Measurements from ENCODE around the gene PUS10. TPM values are rescaled to one million over a fixed set of nuclear protein-coding genes. Genes with fewer than 3 reads are reported as not detected.
"Not testable (repeated sequence)": the region's sequence is repeated elsewhere in the genome, so short reads cannot be mapped to it uniquely, and the experiment has no call there.

PUS10 gene
- total RNA-seq, 1 experiment from 2014 or later, result 5.6 TPM

DNA sequence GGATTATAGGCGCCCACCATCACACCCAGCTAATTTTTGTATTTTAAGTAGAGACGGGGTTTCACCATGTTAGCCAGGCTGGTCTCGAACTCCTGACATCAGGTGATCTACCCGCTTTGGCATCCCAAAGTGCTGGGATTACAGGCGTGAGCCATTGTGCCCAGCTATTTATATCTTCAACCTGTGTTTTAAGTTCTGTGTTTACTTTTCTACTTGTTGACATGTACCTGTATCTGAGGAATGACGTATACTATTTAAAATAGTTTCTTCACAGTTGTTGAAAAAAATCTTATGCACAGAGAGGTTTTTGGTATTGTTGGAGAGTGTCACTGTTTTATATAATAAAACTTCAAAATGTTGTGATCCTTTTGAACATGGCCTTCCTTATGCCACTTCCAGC lies 116.8 kb downstream of the PUS10 start:
- H3K9me3 ChIP-seq (ENCODE audit: control insufficient read depth in 1 of 2, insufficient read depth in 1 of 2, low read depth in 1 of 2, low read length in 2 of 2); RAD21 ChIA-PET (ENCODE audit: low non-redundant PET in 1 of 2, low total read pairs in 2 of 2, uncharacterized antibody in 2 of 2, unreplicated experiment in 2 of 2); H3K9me2 ChIP-seq (ENCODE audit: insufficient read depth); H3K9ac ChIP-seq (ENCODE audit: low read length); H3K36me3 ChIP-seq (ENCODE audit: control insufficient read depth in 1 of 2, insufficient read depth in 2 of 2, low read length in 2 of 2); H2AFZ ChIP-seq (ENCODE audit: low read depth, low read length, poor library complexity, severe bottlenecking); DNase-seq (ENCODE audit: low read depth, low spot score); BruUV-seq (replicated peaks); H3K4me1 ChIP-seq (ENCODE audit: control insufficient read depth in 1 of 2, insufficient read depth in 2 of 2, low read length in 2 of 2); CTCF ChIA-PET; intact Hi-C loops (cut with micrococcal nuclease); ATAC-seq; H3K4me2 ChIP-seq (ENCODE audit: low read length); H3K79me2 ChIP-seq (ENCODE audit: insufficient read depth, low read length); POLR2A ChIA-PET; H3K27ac ChIP-seq (ENCODE audit: low read depth, low read length); H3K4me3 ChIP-seq (replicated peaks in 1 of 2; ENCODE audit: low read depth in 1 of 2, low read length in 2 of 2); H3K27me3 ChIP-seq (ENCODE audit: insufficient read depth, low read length); H4K20me1 ChIP-seq (ENCODE audit: insufficient read depth): not testable (repeated sequence)

DNA sequence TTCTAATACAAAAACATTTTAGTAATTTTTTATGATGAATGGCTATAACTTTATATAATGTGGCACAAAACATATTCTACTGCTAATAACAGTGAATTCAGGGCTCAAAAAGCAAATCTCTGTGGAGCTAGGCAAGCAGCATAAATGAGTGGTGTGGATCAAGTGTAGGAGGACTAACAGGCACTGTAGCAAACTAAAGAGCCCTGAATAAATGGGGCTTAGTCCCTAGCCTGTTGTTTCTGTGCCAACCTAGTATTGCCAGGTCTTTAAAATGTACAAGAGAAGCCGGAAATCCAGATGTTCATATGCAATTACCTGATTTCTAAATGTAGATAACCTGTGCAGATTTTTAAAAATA lies 118.2 kb downstream of the PUS10 start:
- ATAC-seq (no peak), DNase-seq (ENCODE audit: low read depth, low spot score) (no peak)
- Histone ChIP-seq H3K27ac (ENCODE audit: low read depth, low read length) (no peak overlapping the region), H3K27me3 (ENCODE audit: insufficient read depth, low read length) (no peaks in the 10 kb centered on the region), H3K4me2 (ENCODE audit: low read length) (no peak overlapping the region), H4K20me1 (ENCODE audit: insufficient read depth) (no peaks in the 10 kb centered on the region), H3K9me3 (ENCODE audit: control insufficient read depth in 1 of 2, insufficient read depth in 1 of 2, low read depth in 1 of 2, low read length in 2 of 2) (no peaks in the 10 kb centered on the region), H3K4me3 (replicated peaks in 1 of 2; ENCODE audit: low read depth in 1 of 2, low read length in 2 of 2) (no peak overlapping the region), H3K9ac (ENCODE audit: low read length) (no peak overlapping the region), H2AFZ (ENCODE audit: low read depth, low read length, poor library complexity, severe bottlenecking) (no peak overlapping the region), H3K9me2 (ENCODE audit: insufficient read depth) (no peaks in the 10 kb centered on the region), H3K4me1 (ENCODE audit: control insufficient read depth in 1 of 2, insufficient read depth in 2 of 2, low read length in 2 of 2) (no peaks in the 10 kb centered on the region), H3K79me2 (ENCODE audit: insufficient read depth, low read length) (no peaks in the 10 kb centered on the region), H3K36me3 (ENCODE audit: control insufficient read depth in 1 of 2, insufficient read depth in 2 of 2, low read length in 2 of 2) (0 out of 4 replicates have a peak, but pooled peaks cover 0 to 2% of the 10 kb centered on the region in 2 experiments)
- intact Hi-C loops (cut with micrococcal nuclease), result no loop called here
- no TSS peak for BruUV-seq (replicated peaks)
- RAD21 ChIA-PET (ENCODE audit: low non-redundant PET in 1 of 2, low total read pairs in 2 of 2, uncharacterized antibody in 2 of 2, unreplicated experiment in 2 of 2), result no interaction called here
- POLR2A ChIA-PET, result interaction anchor here (0.5 kb wide), 1 partner anchor 58 kb away, joined by 3 read pairs; no protein-coding TSS in a partner anchor
- CTCF ChIA-PET, result no interaction called here
- TF ChIP-seq EZH2phosphoT487 (IDR thresholded peaks at IDR 0.05; ENCODE audit: borderline replicate concordance) (no peak), FOSL1 (IDR thresholded peaks at IDR 0.05; ENCODE audit: low read depth) (no peak), EZH2 (IDR thresholded peaks at IDR 0.05) (no peak), EGR1 (IDR thresholded peaks at IDR 0.05; ENCODE audit: low read depth) (no peak), CEBPB (IDR thresholded peaks at IDR 0.05; ENCODE audit: low read depth) (no peak)
- TF ChIP-seq, protein P1, sequence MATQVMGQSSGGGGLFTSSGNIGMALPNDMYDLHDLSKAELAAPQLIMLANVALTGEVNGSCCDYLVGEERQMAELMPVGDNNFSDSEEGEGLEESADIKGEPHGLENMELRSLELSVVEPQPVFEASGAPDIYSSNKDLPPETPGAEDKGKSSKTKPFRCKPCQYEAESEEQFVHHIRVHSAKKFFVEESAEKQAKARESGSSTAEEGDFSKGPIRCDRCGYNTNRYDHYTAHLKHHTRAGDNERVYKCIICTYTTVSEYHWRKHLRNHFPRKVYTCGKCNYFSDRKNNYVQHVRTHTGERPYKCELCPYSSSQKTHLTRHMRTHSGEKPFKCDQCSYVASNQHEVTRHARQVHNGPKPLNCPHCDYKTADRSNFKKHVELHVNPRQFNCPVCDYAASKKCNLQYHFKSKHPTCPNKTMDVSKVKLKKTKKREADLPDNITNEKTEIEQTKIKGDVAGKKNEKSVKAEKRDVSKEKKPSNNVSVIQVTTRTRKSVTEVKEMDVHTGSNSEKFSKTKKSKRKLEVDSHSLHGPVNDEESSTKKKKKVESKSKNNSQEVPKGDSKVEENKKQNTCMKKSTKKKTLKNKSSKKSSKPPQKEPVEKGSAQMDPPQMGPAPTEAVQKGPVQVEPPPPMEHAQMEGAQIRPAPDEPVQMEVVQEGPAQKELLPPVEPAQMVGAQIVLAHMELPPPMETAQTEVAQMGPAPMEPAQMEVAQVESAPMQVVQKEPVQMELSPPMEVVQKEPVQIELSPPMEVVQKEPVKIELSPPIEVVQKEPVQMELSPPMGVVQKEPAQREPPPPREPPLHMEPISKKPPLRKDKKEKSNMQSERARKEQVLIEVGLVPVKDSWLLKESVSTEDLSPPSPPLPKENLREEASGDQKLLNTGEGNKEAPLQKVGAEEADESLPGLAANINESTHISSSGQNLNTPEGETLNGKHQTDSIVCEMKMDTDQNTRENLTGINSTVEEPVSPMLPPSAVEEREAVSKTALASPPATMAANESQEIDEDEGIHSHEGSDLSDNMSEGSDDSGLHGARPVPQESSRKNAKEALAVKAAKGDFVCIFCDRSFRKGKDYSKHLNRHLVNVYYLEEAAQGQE (IDR thresholded peaks at IDR 0.05; ENCODE audit: low read depth), result no peak

Data from HCT116 (cell line).